ENCODE data around the gene CPNE5. TPM values are rescaled to one million over a fixed set of nuclear protein-coding genes. Genes with fewer than 3 reads are reported as not detected.

CPNE5 gene
- total RNA-seq, 3 donors from 2014 or later (not counting 1 experiment from before 2014, with no cell fraction given), result 1.2 to 8.5 (median 2.0) TPM

- no peaks in the 10 kb centered on the region for H3K9me3 Mint-ChIP-seq
- peaks cover 11% of the 10 kb centered on the region for H3K36me3 Mint-ChIP-seq
These were observed 24.7 kb upstream of the CPNE5 start for GRCh38 chr6:36863670-36864540.

GRCh38 chr6:36862848-36863382, 23.7 kb upstream of the CPNE5 start:
- H3K36me3 ChIP-seq (ENCODE audit: control insufficient read depth, insufficient read depth, low read length), result peaks cover 19% of the 10 kb centered on the region
- DNase-seq (no peak), ATAC-seq (no peak)
- no peaks in the 10 kb centered on the region for H3K4me1 ChIP-seq (ENCODE audit: control insufficient read depth, insufficient read depth, low read length)
- WGBS (ENCODE audit: insufficient coverage), result 91% methylated on average over 4 of the region's 4 CpGs
- Mint-ChIP-seq H3K4me1 (peaks cover 24 to 38% of the 10 kb centered on the region in 2 donors), H3K4me3 (no peak overlapping the region), H3K27me3 (ENCODE audit: low read depth in 2 of 2) (no peaks in the 10 kb centered on the region), H3K27ac (no peak overlapping the region), H3K36me3 (peaks cover 9% of the 10 kb centered on the region), H3K9me3 (no peaks in the 10 kb centered on the region)
- no peaks in the 10 kb centered on the region for H3K9me3 ChIP-seq (ENCODE audit: control insufficient read depth, insufficient read depth, low read length)
- H3K4me3 ChIP-seq (ENCODE audit: low read length), result no peak overlapping the region
- intact Hi-C loops (cut with micrococcal nuclease), result no loop called here
- H3K27me3 ChIP-seq (ENCODE audit: control insufficient read depth, insufficient read depth, low read length), result no peaks in the 10 kb centered on the region
- TF ChIP-seq CTCF (IDR thresholded peaks at IDR 0.05), result no peak
- no peak overlapping the region for H3K27ac ChIP-seq (ENCODE audit: low read length)

More at GRCh38 chr6:36863670-36864540, 24.7 kb upstream of the CPNE5 start:
- 95% methylated on average over 12 of the region's 12 CpGs for WGBS (ENCODE audit: insufficient coverage)
- Histone ChIP-seq H3K27ac (ENCODE audit: low read length) (no peak overlapping the region), H3K4me3 (ENCODE audit: low read length) (no peak overlapping the region), H3K36me3 (ENCODE audit: control insufficient read depth, insufficient read depth, low read length) (peaks cover 19% of the 10 kb centered on the region), H3K4me1 (ENCODE audit: control insufficient read depth, insufficient read depth, low read length) (no peaks in the 10 kb centered on the region), H3K27me3 (ENCODE audit: control insufficient read depth, insufficient read depth, low read length) (no peaks in the 10 kb centered on the region), H3K9me3 (ENCODE audit: control insufficient read depth, insufficient read depth, low read length) (no peaks in the 10 kb centered on the region)
- no peak for DNase-seq
- H3K27me3 Mint-ChIP-seq (ENCODE audit: low read depth in 2 of 2), result no peaks in the 10 kb centered on the region
- peaks cover 22 to 38% of the 10 kb centered on the region in 2 donors for H3K4me1 Mint-ChIP-seq
- no peak overlapping the region for H3K27ac Mint-ChIP-seq
- H3K4me3 Mint-ChIP-seq, result no peak overlapping the region
- intact Hi-C loops (cut with micrococcal nuclease), result no loop called here
- no peak for ATAC-seq
- no peak for TF ChIP-seq CTCF (IDR thresholded peaks at IDR 0.05)

DNA sequence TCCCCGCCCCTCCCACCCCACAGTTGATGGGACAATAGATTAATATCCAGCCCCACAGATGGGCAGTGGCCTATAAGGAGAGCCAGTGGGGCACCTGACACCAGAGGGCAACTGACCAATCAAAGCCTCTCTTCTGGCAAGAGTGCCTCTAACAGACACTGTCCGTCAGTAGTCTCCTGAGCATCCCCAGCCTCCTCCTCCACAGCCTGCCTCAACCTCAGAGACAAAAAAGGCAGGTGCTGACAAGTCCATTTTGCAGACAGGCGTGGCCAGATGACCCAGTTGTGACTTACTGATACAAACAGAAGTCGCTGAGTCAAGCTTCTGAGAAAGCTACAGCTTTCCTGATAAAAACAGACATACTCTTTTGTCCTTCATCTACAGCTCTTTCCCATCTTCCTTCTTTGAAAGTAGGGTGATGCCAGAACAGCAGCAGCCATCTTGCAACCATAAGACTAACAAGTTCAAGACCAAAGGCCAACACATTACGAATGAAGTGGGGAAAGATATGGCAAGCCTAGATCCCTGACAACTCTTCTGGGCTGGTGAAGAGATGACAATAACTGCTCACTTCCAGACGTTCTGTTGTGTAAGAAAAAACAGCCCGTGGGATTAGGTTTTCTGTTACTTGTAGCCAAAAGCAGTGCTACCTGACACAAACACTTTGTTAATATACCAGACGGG, 23.1 kb upstream of the CPNE5 start:
- H3K9me3 ChIP-seq (ENCODE audit: control insufficient read depth, insufficient read depth, low read length), result no peaks in the 10 kb centered on the region
- intact Hi-C loops (cut with micrococcal nuclease), result no loop called here
- H3K9me3 Mint-ChIP-seq, result no peaks in the 10 kb centered on the region
- H3K27ac Mint-ChIP-seq, result no peak overlapping the region
- ATAC-seq, result no peak
- peaks cover 18 to 32% of the 10 kb centered on the region in 2 donors for H3K4me1 Mint-ChIP-seq
- no peak overlapping the region for H3K4me3 Mint-ChIP-seq
- no peak for DNase-seq
- peaks cover 2% of the 10 kb centered on the region for H3K36me3 Mint-ChIP-seq
- H3K27me3 ChIP-seq (ENCODE audit: control insufficient read depth, insufficient read depth, low read length), result no peaks in the 10 kb centered on the region
- no peaks in the 10 kb centered on the region for H3K27me3 Mint-ChIP-seq (ENCODE audit: low read depth in 2 of 2)
- no peaks in the 10 kb centered on the region for H3K4me1 ChIP-seq (ENCODE audit: control insufficient read depth, insufficient read depth, low read length)
- H3K4me3 ChIP-seq (ENCODE audit: low read length), result no peak overlapping the region
- TF ChIP-seq CTCF (IDR thresholded peaks at IDR 0.05), result no peak
- H3K27ac ChIP-seq (ENCODE audit: low read length), result no peak overlapping the region
- 94% methylated on average over 8 of the region's 8 CpGs for WGBS (ENCODE audit: insufficient coverage)
- peaks cover 15% of the 10 kb centered on the region for H3K36me3 ChIP-seq (ENCODE audit: control insufficient read depth, insufficient read depth, low read length)

Measured in natural killer cell (primary cell).